TTC549 (cell line): ENCODE measurements around the gene CHAC1.

Source experiments
- FAIRE-seq: peaks from 2 replicates; lab custom pipeline; 2012; peaks lifted over from hg19 to GRCh38; lab: Jason Lieb, UNC

The CHAC1 gene

DNA sequence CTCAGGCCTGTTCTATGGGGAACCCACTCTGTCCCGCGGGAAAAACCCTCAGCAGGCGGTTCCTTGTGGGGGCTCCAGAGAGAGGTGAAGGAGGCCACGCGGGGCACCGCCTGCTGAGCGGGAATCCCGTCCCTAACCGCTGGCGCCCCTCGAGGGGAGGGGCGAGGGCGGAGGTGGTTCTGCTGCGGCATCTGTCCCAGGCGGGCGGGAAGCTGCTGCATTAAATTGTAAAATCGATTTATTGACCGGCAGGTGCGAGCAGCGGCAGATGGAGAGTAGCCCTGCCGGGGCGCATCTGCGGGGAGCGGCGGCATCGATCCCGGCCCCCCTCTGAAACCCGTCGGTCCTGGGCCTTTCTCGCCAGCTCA lies 27.8 kb upstream of the CHAC1 start:
- FAIRE-seq: no peak

- FAIRE-seq: no peak
These were observed 27.2 kb upstream of the CHAC1 start for GRCh38 chr15:40925863-40926658.

DNA sequence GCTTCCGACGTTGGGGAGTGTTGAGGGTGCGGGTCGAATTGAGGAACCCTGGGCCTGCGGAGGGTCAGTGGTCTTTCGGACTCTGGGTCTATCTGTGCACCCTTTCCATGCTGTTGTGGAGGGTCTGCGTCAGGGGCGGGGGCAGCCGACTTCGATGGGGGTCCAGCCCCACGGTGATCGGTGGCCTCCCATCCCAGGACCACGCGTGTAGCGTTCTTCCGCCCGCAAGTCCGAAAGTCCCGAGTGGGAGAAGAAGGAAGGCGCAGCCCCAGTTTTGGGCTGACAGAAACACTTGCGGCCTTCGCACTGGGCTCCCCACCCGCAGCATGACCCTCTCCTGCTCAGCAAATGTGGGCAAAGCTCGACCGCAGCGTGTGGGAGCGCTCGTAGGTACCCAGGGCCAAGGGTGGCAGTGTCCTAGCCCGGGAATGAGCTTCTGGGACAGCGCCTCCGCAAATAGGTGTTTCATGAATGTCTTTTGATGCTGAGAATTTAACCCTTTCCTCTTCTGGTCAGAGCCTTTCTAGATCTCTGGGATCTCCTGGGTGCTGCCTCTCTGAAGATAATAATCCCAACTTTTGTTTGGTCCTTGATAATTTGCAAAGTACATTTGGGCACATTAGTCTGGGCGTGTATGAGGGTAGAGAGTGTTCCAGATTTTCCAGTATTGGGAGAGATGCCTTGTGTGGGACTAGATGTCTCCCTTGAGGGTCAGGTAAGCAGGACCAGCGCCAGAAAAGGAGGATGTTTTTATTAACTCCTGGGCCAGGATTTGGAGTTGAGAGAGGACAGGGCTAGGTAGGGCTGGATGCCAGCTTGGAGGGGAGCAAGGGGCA lies 26.4 kb upstream of the CHAC1 start:
- no peak for FAIRE-seq

- no peak for FAIRE-seq
These were observed 25.8 kb upstream of the CHAC1 start for GRCh38 chr15:40927495-40927872.

- FAIRE-seq: no peak
These were observed 25.1 kb upstream of the CHAC1 start for GRCh38 chr15:40927873-40928806.

GRCh38 chr15:40928821-40929659 lies 24.2 kb upstream of the CHAC1 start, which contains the start of gene DLL4:
TSS of gene DLL4 (plus strand) at chr15:40929340. CDS start at chr15:40929669, 329 bp downstream.
- no peak for FAIRE-seq

- no peak for FAIRE-seq
These were observed 23.4 kb upstream of the CHAC1 start for GRCh38 chr15:40929660-40930429.

DNA sequence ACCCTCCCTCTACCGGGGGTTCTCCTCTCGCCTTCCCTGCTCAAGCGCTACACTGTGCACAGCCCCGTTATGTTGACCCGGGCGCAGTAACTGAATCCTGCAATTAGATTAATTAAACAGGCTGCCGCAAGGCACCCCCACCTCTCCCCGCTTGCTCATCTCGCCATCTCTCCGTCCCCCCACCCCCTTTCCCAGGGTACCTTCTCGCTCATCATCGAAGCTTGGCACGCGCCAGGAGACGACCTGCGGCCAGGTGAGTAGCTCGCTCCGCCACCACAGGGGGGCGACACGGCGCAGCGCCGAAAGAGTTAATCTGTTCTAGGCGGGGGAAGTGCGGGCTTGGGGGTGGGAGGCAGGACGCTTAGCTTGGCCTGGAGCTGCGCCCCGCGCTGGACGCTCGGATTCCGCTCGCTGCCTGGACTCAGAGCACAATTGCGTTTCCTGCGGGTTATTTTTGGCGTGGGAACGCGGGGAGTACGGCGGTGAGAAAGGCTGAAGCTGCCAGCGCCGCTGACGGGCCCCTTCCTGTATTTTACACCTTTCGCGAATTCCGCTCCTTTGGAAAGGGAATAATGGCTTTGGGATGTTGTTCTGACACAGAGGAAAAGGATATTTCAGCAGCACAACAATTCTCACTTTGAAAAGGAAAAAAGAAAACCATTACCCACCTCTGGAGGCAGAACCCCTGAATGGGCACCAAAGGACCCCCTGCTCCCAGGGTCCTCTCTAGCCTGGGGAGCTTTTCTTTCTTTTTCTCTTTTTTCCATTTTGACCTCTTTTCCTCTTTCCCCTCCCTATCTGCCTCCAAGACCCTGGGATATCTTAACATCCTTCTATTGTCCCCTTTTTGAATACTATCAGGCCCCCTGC lies 22.6 kb upstream of the CHAC1 start:
- FAIRE-seq: no peak

- no peak for FAIRE-seq
These were observed 21.8 kb upstream of the CHAC1 start for GRCh38 chr15:40931300-40932142.

- FAIRE-seq: no peak
These were observed 21.1 kb upstream of the CHAC1 start for GRCh38 chr15:40932156-40932555.

GRCh38 chr15:40932649-40933516 lies 20.4 kb upstream of the CHAC1 start:
- FAIRE-seq: no peak

GRCh38 chr15:40933517-40933902 lies 19.8 kb upstream of the CHAC1 start:
- no peak for FAIRE-seq

GRCh38 chr15:40934457-40934856 lies 18.8 kb upstream of the CHAC1 start:
- FAIRE-seq: no peak

DNA sequence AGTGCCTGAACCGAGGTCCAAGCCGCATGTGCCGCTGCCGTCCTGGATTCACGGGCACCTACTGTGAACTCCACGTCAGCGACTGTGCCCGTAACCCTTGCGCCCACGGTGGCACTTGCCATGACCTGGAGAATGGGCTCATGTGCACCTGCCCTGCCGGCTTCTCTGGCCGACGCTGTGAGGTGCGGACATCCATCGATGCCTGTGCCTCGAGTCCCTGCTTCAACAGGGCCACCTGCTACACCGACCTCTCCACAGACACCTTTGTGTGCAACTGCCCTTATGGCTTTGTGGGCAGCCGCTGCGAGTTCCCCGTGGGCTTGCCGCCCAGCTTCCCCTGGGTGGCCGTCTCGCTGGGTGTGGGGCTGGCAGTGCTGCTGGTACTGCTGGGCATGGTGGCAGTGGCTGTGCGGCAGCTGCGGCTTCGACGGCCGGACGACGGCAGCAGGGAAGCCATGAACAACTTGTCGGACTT lies 17.0 kb upstream of the CHAC1 start:
- no peak for FAIRE-seq

DNA sequence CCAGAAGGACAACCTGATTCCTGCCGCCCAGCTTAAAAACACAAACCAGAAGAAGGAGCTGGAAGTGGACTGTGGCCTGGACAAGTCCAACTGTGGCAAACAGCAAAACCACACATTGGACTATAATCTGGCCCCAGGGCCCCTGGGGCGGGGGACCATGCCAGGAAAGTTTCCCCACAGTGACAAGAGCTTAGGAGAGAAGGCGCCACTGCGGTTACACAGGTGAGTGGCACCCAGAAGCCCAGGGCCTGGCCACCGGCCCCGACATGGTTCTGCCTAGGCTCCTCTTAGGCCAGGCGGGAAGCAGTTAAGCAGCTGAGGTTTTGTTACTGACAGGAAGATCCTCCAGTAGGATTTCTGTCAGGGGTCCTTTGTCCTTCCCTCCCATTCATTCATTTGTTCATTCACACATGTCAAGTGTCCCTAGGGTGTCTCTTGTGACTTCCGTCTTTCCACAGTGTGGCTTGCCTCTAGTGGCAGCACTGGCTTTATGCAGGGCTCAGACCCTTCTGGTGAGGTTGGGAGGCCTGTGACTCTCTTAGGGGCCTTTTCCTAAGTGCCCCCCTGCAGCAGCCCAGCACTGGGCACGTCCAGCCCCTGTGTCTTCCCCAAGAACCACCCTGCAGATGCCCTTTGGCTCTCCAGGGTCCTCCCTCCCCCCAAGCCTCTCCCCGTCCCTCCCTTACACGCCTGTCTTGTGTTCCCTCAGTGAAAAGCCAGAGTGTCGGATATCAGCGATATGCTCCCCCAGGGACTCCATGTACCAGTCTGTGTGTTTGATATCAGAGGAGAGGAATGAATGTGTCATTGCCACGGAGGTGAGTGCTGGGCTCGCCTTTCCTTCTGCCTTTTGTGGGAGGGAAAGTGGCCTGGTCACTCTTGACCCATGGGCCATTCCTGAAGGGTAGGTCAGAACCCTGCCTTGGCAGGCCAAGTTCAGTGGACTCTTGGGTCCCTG lies 16.3 kb upstream of the CHAC1 start:
- no peak for FAIRE-seq

DNA sequence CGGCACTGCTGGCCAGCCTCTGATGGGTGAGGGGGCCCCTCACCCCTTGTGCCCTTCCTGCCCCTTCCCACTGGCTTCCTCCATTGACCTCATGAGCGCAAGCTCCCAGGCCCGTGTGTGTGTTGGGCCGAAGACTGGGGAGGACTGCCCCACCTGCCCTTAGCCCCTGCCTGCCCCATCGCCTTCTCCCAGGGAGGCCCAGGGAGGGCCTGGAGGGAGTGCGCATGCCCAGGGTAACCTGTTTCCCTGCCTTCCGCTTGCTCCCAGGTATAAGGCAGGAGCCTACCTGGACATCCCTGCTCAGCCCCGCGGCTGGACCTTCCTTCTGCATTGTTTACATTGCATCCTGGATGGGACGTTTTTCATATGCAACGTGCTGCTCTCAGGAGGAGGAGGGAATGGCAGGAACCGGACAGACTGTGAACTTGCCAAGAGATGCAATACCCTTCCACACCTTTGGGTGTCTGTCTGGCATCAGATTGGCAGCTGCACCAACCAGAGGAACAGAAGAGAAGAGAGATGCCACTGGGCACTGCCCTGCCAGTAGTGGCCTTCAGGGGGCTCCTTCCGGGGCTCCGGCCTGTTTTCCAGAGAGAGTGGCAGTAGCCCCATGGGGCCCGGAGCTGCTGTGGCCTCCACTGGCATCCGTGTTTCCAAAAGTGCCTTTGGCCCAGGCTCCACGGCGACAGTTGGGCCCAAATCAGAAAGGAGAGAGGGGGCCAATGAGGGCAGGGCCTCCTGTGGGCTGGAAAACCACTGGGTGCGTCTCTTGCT lies 15.3 kb upstream of the CHAC1 start:
- FAIRE-seq: no peak
